DMS53 (cell line): ENCODE data around the gene PLEKHJ1.

Source experiments
- DNase-seq: peaks from one replicate; lab custom pipeline; 2025; lab: John Stamatoyannopoulos, UW

Gene PLEKHJ1

DNA sequence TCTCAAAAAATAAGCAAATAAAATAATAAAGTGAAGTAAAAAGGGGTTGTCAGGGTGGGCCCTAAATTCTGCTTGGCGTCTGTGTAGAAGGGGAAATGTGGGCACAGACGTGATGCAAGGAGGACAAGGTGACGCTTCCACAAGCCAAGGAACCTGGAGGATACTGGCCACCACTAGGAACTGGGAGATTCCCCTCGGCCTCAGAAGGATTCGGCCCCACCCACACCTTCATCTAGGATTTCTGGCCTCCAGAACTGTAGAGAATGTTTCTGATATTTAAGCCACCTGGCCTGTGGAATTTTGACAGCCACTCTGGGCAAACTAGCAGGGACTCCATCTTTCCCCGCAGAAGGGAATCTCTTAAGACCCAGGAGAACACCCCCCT lies 1.1 kb downstream of the PLEKHJ1 start:
- peak; percentile 51 for DNase-seq

DNA sequence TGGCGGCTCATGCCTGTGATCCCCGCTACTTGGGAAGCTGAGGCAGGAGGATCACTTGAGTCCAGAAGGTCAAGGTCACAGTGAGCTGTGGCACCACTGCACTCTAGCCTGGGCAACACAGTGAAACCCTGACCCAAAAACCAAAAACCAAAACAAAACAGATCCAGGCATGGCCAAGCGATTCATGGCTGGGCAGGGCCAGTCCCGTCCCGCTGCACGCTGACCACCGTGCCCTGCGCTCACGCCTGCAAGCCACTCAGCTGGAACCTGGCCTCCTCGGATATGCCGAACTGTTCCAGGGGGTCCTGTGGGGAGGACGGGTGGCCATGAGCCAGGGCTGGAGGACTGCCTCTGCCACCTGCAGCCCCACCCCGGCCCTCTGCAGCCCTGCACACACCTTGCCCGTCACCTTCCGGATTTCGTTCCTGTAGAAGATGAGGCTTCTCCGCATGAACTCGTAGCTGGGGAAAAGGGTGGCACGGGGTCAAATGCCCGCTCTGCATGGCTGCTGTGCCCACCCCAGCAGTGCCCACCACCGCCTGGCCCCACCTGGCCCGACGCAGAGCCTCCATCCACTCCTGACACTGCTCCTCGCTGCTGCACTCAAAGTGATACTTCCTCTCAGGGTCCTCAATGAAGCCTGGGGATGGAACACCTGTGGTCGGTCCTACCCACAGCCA lies 2.4 kb downstream of the PLEKHJ1 start:
- DNase-seq: no peak

GRCh38 chr19:2232286-2233151 lies 3.6 kb downstream of the PLEKHJ1 start:
- DNase-seq: no peak

GRCh38 chr19:2231621-2232221 lies 4.4 kb downstream of the PLEKHJ1 start:
- DNase-seq: peak; percentile 55

DNA sequence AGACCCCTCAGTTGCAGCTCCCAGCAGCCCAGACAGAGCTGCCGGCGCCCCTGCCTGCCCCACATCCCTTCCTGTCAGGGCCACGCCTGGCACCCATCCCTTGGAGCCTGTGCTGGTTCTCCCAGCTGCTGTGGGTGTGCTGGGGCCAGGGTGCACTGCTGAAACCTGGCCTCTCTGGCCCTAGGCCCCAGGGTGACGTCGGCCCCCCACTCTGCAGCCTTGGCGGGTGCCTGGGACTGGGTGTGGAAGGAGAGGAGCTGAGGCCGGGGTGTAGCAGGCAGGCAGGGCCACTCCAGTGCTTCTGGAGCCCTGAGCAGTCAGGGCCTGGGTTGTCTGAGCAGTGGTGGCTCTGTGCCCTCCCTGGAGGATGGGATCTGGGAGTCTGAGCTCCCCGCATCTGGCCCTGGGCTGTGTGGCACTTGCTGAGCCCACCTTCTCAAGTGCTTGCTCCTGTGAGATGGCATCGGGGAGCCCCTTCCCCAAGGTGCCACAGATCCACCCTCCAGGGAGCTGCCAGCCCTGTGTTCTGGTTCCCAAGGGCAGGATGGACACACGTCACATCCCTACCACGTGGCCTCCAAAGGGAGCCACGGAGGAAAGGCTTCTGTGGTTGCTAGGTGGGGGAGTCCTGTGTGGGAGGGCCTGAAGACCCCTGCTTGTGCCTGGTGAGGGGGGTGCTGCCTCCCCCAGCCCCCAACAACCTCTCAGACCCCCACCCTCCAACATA lies 5.2 kb downstream of the PLEKHJ1 start:
- DNase-seq: no peak

- no peak for DNase-seq
Measured at GRCh38 chr19:2230033-2230531, 6.0 kb downstream of the PLEKHJ1 start.

DNA sequence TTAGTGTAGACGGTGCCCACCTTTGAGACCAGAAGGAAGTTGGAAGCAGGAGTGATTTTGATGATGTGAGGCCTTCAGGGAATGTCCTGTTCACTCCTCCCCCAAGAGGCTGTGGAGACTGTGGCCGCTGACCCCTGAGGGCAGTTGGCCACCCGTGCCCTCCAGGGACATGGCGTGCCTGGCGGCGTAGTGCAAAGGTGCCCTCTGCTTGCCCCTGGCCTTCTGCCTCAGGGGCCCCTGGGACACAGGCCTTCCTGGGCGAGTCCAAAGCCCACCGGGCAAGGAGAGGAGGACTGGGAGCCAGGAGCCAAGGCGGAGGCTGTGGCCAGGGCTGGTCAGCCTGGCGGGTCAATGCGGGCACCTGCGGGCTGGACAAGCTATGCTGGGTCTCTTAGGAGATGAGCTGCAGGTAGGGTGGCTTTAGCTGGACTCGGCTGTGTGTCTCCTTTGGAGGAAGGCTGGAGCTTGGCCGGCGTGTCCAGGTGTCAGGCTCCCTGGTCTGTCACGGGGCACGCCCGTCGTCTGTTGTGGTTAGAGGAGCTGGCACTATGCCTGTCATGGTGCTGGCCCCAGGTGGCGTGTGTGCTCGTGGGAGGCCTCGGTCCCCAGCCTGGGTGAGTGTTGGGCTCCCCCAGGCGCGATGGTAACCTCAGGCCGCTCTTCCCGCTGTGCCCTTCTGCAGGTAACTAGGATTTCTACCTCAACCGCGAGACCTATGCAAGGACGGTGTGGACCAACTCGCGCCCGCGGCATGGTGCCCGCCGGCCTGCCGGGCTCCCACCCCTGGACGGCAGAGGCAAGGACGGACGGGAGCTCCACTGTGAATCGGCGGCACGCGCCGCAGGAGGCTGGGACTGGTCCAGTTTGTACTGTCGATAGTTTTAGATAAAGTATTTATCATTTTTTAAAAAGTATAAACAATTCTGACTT lies 6.8 kb downstream of the PLEKHJ1 start:
- DNase-seq: no peak

- no peak for DNase-seq
Measured at GRCh38 chr19:2228157-2229030, 7.7 kb downstream of the PLEKHJ1 start.

GRCh38 chr19:2227415-2228156 lies 8.5 kb downstream of the PLEKHJ1 start:
- no peak for DNase-seq

- no peak for DNase-seq
Measured at GRCh38 chr19:2226840-2227360, 9.2 kb downstream of the PLEKHJ1 start.

GRCh38 chr19:2226051-2226839 lies 9.9 kb downstream of the PLEKHJ1 start:
- no peak for DNase-seq

GRCh38 chr19:2225415-2226050 lies 10.6 kb downstream of the PLEKHJ1 start:
- no peak for DNase-seq

GRCh38 chr19:2224754-2225349 lies 11.3 kb downstream of the PLEKHJ1 start:
- DNase-seq: no peak

DNA sequence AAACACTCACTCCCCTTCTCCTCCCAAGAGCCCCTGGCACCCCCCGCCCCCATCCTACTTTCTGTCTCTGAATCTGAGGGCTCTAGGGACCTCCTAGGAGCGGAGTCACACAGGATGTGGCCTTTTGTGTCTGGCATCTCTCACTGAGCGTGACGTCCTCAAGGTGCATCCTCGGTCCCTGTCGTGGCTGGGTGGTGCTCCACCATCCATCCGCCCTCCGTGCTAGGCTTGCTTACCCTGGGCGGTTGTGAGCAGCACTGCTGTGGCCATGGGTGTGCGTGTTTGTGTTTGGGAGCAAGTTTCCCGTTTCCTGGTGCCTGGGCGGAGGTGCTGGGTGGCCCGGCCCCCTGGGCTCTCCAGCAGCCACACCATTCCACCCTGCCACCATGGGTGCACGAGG lies 12.2 kb downstream of the PLEKHJ1 start:
- DNase-seq: no peak

DNA sequence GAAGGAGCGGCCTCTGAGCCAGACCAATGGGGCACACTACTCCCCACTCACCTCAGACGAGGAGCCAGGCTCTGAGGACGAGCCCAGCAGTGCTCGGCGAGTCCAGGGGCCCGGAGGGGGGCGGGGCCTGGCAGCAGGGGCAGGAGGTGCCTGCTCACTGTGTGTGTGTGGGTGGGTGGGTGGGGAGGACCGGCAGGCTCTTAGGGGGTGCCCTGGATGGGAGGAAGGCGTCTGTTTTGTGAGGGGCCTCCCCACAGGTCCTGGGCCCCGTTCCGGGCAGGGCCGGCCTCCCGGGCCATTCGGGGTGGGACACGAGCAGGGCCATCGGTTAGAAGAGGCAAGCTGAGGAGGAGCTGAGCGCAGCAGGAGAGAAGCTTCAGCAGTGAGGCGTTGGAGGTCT lies 12.7 kb downstream of the PLEKHJ1 start:
- no peak for DNase-seq

- no peak for DNase-seq
Measured at GRCh38 chr19:2221918-2222317, 14.2 kb downstream of the PLEKHJ1 start.

DNA sequence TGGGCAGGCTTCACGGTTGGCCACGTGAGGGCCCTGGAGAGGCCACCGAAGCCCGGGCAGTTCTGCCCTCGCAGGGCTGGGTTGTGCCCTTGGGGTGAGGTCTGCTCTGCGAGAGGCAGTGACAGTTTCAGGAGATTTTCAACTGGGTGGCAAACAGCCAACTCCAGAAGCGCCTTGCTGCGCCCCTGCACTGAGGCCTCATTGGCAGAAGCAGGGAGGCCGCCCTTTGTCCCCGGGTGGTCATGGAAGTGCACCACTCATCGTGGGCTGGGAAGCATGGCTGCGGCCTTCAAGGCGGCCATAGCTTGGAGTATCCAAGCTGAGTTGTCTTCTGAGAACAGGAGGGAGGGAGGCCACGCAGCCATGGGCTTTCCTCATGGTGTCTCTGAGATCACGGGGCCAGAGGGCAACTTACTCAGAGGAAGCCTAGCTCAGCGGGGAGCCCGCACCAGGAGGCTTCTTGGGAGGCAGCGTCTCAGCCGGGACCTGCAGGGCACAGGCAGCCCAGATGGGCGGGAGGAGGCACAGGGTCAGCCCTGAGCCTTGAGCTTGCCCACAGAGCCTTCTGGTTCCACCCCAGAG lies 14.8 kb downstream of the PLEKHJ1 start:
- no peak for DNase-seq
